HG03558 (cell line): ENCODE data around the gene KPRP.

Experiments used
- ATAC-seq: cut with Tn5 transposase; IDR thresholded peaks from one replicate; pipeline ENCODE4 v1.9.1; 2021; ENCODE audit warnings: moderate number of reproducible peaks; ENCODE audit not compliant: unreplicated experiment; ENCODE audit errors: extremely low read depth

KPRP gene

GRCh38 chr1:152757747-152758146 lies at the start of gene KPRP:
Gene KPRP (plus strand): TSS chr1:152758025. CDS start chr1:152759589, 1,564 bp downstream.
- ATAC-seq = no peak

- ATAC-seq = no peak
These were observed 39.6 kb upstream of the KPRP start for GRCh38 chr1:152718238-152718637.

- ATAC-seq = no peak
These were observed 32.6 kb upstream of the KPRP start for GRCh38 chr1:152725261-152725660.

GRCh38 chr1:152728986-152729385 lies 28.8 kb upstream of the KPRP start:
- no peak for ATAC-seq

- no peak for ATAC-seq
These were observed 22.2 kb upstream of the KPRP start for GRCh38 chr1:152735648-152736047.

- no peak for ATAC-seq
These were observed 19.8 kb upstream of the KPRP start for GRCh38 chr1:152737997-152738396.

GRCh38 chr1:152739841-152740240 lies 18.0 kb upstream of the KPRP start:
- no peak for ATAC-seq

GRCh38 chr1:152741656-152742055 lies 16.2 kb upstream of the KPRP start:
- no peak for ATAC-seq

GRCh38 chr1:152743371-152744145 lies 14.3 kb upstream of the KPRP start:
- no peak for ATAC-seq

GRCh38 chr1:152745289-152745704 lies 12.5 kb upstream of the KPRP start:
- ATAC-seq = no peak

GRCh38 chr1:152745765-152746444 lies 11.9 kb upstream of the KPRP start:
- ATAC-seq = no peak

- no peak for ATAC-seq
These were observed 10.0 kb upstream of the KPRP start for GRCh38 chr1:152747831-152748230.

GRCh38 chr1:152752225-152752624 lies 5.6 kb upstream of the KPRP start:
- no peak for ATAC-seq

GRCh38 chr1:152753586-152753985 lies 4.2 kb upstream of the KPRP start:
- no peak for ATAC-seq

GRCh38 chr1:152756872-152757271 lies 953 bp upstream of the KPRP start:
- ATAC-seq = no peak

GRCh38 chr1:152758636-152759035 lies 811 bp downstream of the KPRP start:
- ATAC-seq = no peak

- ATAC-seq = no peak
These were observed 1.8 kb downstream of the KPRP start for GRCh38 chr1:152759453-152760173.

- no peak for ATAC-seq
These were observed 2.8 kb downstream of the KPRP start for GRCh38 chr1:152760551-152761190.

GRCh38 chr1:152761609-152762213 lies 3.9 kb downstream of the KPRP start:
- no peak for ATAC-seq

GRCh38 chr1:152768847-152769533 lies 11.2 kb downstream of the KPRP start:
- ATAC-seq = no peak
